Left ventricle myocardium superior (tissue), 1 donor: ENCODE data around the gene RTEL1. TPM values are rescaled to one million over a fixed set of nuclear protein-coding genes. Genes with fewer than 3 reads are reported as not detected.
"Not testable (repeated sequence)": the region's sequence is repeated elsewhere in the genome, so short reads cannot be mapped to it uniquely, and the experiment has no call there.

Source experiments
- ATAC-seq: fragments of 200-7000 bp; cut with Tn5 transposase; one replicate; pipeline ENCODE4 v1.9.1; 2020; ENCODE audit warnings: mild to moderate bottlenecking, moderate library complexity
- DNase-seq: peaks from one replicate; pipeline ENCODE4 v3.0.0-alpha.2; 2020
- intact Hi-C: fragments of 100-400 bp; cut with micrococcal nuclease; formaldehyde crosslinking; loops from one replicate; pipeline ENCODE4 v1.11.0; 2022
- total RNA-seq: library from RNA; stranded (reverse); fragmentation: NEBNext Ultra II Directional; extraction: Animal tissue kit (Norgen Biotek cat#: 25700); gene quantifications from one replicate; pipeline ENCODE4 v1.2.1, GENCODE V29; 2021
- donor health status: DM: no; HTN: yes; CAD: no; lungs with severe emphysema.

Gene RTEL1
- total RNA-seq, 1 donor from 2014 or later, result 9.9 TPM

DNA sequence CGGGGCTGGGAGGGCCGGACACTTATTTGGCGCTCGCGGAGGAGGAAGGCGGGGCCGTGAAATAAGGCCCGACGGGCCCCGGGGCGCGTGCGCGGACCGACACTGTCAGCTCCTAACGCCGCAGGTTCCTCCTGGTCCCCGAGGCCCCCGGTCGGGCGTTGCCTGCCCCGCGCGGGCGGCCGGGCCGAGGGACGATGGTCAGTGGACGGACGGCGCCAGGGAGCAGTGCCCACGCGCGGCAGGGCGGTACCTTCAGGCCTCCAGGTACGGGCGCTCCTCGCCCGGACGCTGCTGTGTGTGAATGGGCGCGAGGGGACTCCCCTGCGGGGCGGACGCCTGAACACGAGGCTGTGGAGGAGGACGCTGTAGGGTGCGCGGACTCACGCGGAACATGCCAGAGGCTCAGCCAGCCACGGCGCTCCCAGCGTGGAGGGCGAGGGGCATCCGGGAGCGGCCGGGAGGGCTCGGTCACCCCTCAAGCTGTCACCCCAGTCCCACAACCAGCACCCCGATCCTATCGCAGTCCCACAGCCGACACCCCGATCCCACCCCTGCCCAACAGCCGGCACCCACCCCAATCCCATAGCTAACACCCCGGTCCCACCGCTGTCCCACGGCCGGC, 30.9 kb upstream of the RTEL1 start:
- DNase-seq (peak; percentile 97), ATAC-seq (peak; percentile 93)
- intact Hi-C loops, result no loop called here

GRCh38 chr20:63627751-63628245, 30.3 kb upstream of the RTEL1 start:
- ATAC-seq (peak; percentile 7), DNase-seq (peak; percentile 45)
- intact Hi-C loops, result no loop called here

DNA sequence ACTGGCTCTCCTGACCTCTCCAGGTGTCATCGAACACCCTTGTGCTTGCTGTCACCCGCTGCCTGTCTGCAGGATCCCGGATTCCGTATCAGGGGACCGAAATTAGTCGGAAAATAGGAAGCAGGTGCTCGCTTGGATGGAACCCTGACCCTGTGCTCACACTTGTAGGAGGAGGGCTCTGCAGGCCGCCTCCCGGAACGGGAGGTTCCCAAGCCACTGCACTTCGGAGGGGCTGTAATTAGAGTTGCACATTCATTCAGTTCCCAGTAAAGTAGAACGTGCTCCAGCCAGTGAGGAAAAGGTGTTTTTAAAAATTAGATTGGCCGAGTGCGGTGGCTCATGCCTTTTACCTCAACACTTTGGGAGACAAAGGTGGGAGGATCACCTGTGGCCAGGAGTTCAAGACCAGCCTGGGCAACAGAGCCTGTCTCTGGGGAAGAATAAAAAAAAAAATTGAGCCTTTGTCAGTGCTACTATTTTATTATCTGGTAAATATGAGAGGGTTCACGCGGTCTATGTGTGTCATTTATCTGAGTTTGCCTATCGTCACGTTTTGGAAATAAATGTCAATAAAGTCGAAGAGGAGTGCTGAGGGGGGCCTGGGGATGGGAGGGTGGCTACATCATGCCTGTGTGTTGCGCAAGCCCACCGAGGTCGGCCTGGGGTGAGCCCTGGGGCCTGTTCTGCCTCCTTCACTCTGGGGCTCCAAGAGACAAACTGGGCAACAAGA, 29.7 kb upstream of the RTEL1 start:
- intact Hi-C loops, result no loop called here
- DNase-seq (peak; percentile 74), ATAC-seq (peak; percentile 55)

DNA sequence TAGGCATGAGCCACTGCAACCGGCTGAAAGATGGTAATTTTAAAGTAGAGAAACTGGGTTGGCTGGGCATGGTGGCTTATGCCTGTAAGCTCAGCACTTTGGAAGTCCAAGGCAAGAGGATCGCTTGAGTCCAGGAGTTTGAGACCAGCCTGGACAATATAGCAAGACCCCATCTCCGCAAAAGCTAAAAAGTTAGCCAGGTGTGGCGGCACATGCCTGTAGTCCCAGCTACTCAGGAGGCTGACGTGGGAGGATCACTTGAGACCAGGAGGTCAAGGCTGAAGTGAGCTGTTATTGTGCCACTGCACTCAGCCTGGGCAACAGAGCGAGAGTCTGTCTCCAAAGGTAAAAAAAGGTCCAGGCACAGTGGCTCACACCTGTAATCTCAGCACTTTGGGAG, 27.2 kb upstream of the RTEL1 start:
- intact Hi-C loops, ATAC-seq, DNase-seq: not testable (repeated sequence)

DNA sequence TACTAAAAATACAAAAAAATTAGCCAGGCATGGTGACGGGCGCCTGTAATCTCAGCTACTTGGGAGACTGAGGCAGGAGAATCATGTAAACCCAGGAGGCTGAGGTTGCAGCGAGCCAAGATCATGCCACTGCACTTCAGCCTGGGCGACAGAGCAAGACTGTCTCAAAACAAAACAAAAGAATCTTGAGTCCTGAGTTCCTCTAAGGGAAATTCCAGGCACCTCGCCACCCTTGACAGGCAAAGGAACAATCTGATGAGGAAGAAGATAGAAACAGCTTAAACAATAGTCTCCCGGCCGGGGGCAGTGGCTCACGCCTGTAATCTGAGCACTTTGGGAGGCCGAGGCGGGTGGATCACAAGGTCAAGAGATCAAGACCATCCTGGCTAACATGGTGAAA, 26.7 kb upstream of the RTEL1 start:
- intact Hi-C loops, DNase-seq: not testable (repeated sequence)

DNA sequence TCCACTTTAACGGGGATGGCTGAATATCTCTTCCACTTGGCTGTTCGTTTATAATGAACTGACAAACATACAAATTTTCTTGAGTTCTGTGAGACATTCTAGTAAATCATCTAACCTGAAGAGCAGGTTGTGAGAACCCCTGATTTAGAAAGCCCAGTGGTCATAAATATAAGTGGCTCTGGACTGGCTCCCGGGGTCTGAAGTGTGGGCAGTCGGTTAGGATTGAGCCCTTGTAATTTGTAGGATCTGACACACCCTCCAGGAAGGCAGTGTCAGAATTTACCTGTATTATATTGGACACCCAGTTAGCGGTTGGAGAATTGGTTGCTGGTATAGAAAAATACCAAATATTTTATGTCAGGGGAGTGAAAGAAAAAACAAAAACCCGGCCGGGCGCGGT, 24.4 kb upstream of the RTEL1 start:
- no peak for DNase-seq
- ATAC-seq, result no peak
- intact Hi-C loops, result no loop called here

More for the DNA sequence above, 26.7 kb upstream of the RTEL1 start:
- not testable (repeated sequence) for ATAC-seq

DNA sequence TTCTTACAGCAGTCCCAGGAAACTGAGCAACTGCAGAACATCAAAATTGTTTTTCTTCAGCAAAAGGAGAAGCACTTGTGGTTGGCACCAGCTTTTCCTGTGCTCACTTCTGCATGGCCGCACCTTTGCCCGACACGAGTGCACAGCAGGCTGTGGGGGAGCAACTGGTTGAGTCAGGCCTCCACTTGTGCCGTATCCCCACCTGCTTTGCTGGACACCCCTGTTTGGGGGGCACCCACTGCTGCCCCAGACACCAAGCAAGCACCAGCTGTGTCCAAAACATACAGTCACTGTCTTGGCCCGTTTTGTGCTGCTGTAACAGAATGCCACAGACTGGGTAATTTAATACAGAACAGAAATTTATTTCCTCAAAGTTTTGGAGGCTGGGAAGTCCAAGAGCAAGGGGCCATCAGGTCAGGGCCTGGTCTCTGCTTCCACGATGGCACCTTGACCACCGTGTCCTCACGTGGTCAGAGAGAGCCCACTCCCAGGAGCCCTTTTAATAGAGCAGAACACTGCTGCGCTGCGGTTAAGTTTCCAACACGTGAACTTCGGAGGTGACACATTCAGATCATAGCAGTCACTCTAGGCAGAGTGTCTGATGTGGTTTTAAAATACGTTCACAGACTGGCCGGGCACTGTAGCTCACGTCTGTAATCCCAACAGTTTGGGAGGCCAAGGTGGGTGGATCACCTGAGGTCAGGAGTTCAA, 22.5 kb upstream of the RTEL1 start:
- ATAC-seq (no peak), DNase-seq (no peak)
- intact Hi-C loops, result no loop called here

GRCh38 chr20:63636752-63637628, 21.1 kb upstream of the RTEL1 start:
- DNase-seq, result no peak
- ATAC-seq, result no peak
- intact Hi-C loops, result no loop called here

DNA sequence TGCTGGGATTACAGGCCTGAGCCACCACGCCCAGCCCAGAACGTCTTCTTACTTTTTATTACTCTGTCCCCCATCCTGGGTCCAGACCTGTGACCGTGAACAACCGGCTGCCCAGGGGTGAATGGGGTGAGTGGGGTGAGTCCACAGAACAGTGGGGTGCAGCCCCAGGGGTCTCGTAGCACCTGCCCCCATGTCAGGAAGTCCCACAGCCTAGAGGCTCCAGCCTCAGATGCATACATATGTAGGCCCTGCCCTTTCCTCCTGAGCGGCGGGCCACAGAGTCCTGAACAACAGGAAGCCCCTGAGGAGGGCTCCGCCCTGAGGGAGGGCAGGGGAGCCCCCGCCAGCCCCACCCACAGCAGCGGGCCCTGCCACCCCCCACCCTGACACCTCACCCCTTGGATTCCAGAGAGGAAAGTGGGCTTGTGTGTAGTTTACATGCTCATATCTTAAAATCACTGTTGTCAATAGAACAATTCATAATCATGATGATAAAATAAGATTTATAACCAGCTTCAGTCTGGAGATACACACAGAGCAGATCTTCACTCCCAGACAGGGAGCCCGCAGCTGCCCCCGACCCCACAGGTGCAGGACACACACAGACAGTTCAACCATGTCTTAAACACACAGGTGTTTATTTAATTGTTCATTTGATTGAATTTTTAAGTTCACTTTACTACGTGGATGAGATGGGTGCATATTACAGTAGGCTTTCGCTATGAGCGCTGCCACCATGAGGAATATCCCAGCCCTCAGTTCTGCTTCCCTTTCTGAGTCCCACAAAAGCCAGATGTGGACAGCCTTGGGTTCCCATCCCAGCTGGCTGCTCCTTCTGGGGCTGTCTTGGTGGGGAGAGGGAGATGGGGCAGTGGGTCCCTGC, 18.8 kb upstream of the RTEL1 start:
- DNase-seq (peak; percentile 75), ATAC-seq (peak; percentile 23)

GRCh38 chr20:63640086-63640485, 18.0 kb upstream of the RTEL1 start:
- intact Hi-C loops, result no loop called here
- ATAC-seq (peak; percentile 13), DNase-seq (no peak)

More for the DNA sequence above, 18.8 kb upstream of the RTEL1 start:
- intact Hi-C loops, result no loop called here

- intact Hi-C loops, DNase-seq, ATAC-seq: not testable (repeated sequence)
Observed at GRCh38 chr20:63640686-63641085, 17.4 kb upstream of the RTEL1 start.

GRCh38 chr20:63641146-63641791, 16.8 kb upstream of the RTEL1 start:
- ATAC-seq, result peak; percentile 30
- DNase-seq, result peak; percentile 62
- intact Hi-C loops, result no loop called here

GRCh38 chr20:63641792-63642523, 16.2 kb upstream of the RTEL1 start:
- intact Hi-C loops, result no loop called here

DNA sequence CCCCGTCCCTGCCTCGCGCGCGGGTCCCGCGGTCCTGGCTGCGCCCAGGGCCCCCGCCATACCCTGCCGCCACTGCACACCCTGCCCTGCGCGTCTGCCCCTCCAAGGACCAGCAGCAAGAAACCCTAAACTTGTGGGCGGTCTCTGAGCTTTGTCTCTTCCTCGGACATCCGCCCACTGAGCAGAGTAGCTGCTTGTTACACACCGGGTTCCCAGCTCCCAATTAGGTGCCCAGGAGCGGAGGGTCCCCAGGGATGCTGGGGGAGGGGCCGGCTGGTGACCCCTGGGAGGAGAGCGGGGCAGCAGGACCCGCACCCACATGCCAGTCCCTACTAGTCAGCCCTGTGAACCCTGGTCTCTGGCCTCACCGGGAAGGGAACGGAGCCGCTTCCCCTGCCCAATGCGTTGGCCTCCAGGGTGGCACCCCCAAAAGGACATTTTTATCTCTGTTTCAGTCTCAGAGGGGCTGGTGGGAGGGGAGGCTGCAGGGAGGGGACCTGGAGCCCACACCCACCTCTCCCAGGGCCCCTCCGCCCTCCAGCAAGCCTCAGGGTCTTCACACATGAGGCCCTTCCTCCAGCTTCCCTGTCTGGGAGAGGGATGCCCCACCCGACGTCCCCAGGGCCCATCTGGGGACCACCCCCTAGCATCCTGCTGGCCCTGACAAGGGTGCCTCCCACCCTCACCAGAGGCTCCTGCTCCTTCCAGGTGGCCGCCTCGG, 15.4 kb upstream of the RTEL1 start:
- no peak for ATAC-seq
- intact Hi-C loops, result no loop called here
- DNase-seq, result no peak

More at GRCh38 chr20:63641792-63642523, 16.2 kb upstream of the RTEL1 start:
- DNase-seq, result peak; percentile 93
- ATAC-seq, result peak; percentile 89

DNA sequence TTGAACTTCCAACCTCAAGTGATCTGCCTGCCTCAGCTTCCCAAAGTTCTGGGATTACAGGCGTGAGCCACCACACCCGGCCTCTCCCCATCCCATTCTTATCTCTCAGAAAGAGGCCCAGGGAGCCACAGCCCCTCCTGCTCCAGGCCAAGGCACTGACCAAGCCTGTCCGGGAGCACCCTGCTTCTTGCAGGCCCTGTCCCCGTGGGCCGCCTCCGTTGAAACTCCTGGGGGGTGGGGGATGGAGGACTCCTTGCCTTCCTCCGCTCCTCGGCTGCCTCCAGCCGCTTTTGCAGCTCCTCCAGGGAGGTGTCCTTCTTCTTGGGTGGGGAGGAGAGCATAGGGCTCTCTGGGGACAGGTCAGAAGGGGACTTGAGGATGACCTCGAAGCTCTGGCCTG, 14.6 kb upstream of the RTEL1 start:
- intact Hi-C loops, result no loop called here
- ATAC-seq (no peak), DNase-seq (no peak)

GRCh38 chr20:63643946-63644345, 14.2 kb upstream of the RTEL1 start:
- DNase-seq, result no peak
- intact Hi-C loops, result no loop called here

More at GRCh38 chr20:63643946-63644345, 14.2 kb upstream of the RTEL1 start:
- no peak for ATAC-seq
